Hepatocyte (in vitro differentiated cells): Measurements from ENCODE around the gene CLTA. TPM values are rescaled to one million over a fixed set of nuclear protein-coding genes. Genes with fewer than 3 reads are reported as not detected.

Experiments
- DNase-seq: peaks from one replicate; pipeline ENCODE4 v3.0.0-alpha.2; 2016; ENCODE audit warnings: low spot score
- H2AFZ ChIP-seq: fragments of 200-600 bp; sonication (generic); 2 replicates; pipeline ENCODE4 v1.6.0; 2016; ENCODE audit warnings: antibody characterized with exemption, mild to moderate bottlenecking
- H3K27ac ChIP-seq: fragments of 200-600 bp; sonication (generic); 2 replicates; pipeline ENCODE4 v1.5.1; 2016; ENCODE audit warnings: mild to moderate bottlenecking
- H3K27me3 ChIP-seq: fragments of 200-600 bp; sonication (generic); 2 replicates; pipeline ENCODE4 v1.6.1; 2016
- H3K36me3 ChIP-seq: fragments of 200-600 bp; sonication (generic); replicated peaks from 2 replicates; pipeline ENCODE4 v1.5.1; 2016; ENCODE audit warnings: low read depth; ENCODE audit not compliant: insufficient read depth
- H3K4me1 ChIP-seq: fragments of 200-600 bp; sonication (generic); 2 replicates; pipeline ENCODE4 v1.5.1; 2016; ENCODE audit warnings: mild to moderate bottlenecking, moderate library complexity; ENCODE audit not compliant: insufficient read depth
- H3K4me2 ChIP-seq: fragments of 200-600 bp; sonication (generic); 2 replicates; pipeline ENCODE4 v1.6.0; 2016
- H3K4me3 ChIP-seq: fragments of 200-600 bp; sonication (generic); 2 replicates; pipeline ENCODE4 v1.5.1; 2016; ENCODE audit warnings: mild to moderate bottlenecking
- H3K79me2 ChIP-seq: fragments of 200-600 bp; sonication (generic); 2 replicates; pipeline ENCODE4 v1.6.0; 2017; ENCODE audit warnings: mild to moderate bottlenecking
- H3K9me2 ChIP-seq: fragments of 200-600 bp; sonication (generic); replicated peaks from 2 replicates; pipeline ENCODE4 v1.6.0; 2017; ENCODE audit warnings: mild to moderate bottlenecking; ENCODE audit not compliant: insufficient read depth
- H3K9me3 ChIP-seq: fragments of 200-600 bp; sonication (generic); 2 replicates; pipeline ENCODE4 v1.5.1; 2016; ENCODE audit warnings: low read depth, mild to moderate bottlenecking
- H4K20me1 ChIP-seq: fragments of 200-600 bp; sonication (generic); 2 replicates; pipeline ENCODE4 v1.6.0; 2016; ENCODE audit warnings: mild to moderate bottlenecking; ENCODE audit not compliant: insufficient read depth, poor library complexity, severe bottlenecking
- CTCF ChIP-seq: fragments of 200-600 bp; sonication (generic); IDR thresholded peaks from 2 replicates; pipeline ENCODE4 v1.5.1; 2016; ENCODE audit warnings: antibody characterized with exemption, mild to moderate bottlenecking; ENCODE audit not compliant: poor library complexity
- EZH2 ChIP-seq: fragments of 200-600 bp; sonication (generic); IDR thresholded peaks from 2 replicates; pipeline ENCODE4 v1.6.1; 2016; ENCODE audit warnings: antibody characterized with exemption, mild to moderate bottlenecking, borderline replicate concordance
- EZH2phosphoT487 ChIP-seq: fragments of 200-600 bp; sonication (generic); IDR thresholded peaks from one replicate; pipeline ENCODE4 v1.6.1; 2018; ENCODE audit warnings: antibody characterized with exemption, mild to moderate bottlenecking, low read depth, moderate library complexity; ENCODE audit not compliant: unreplicated experiment, severe bottlenecking
- WGBS: methylation state at CpG from one replicate; pipeline ENCODE4 v1.1.6; 2016; ENCODE audit warnings: low lambda C conversion rate; ENCODE audit errors: missing lambda C conversion rate; 5-methylcytosine and 5-hydroxymethylcytosine counted together
- polyA plus RNA-seq: library from polyadenylated mRNA; unstranded; fragments of >200 nt; fragmentation: Nextera tagmentation; extraction: Ambion mirVana; gene quantifications from 2 replicates; pipeline ENCODE4 v1.2.1, GENCODE V29; 2016
- total RNA-seq: library from RNA; depleted of rRNA; stranded (reverse); fragments of >200 nt; gene quantifications from 2 replicates; pipeline ENCODE4 v1.2.3, GENCODE V29; 2014

Gene CLTA
- total and polyA plus RNA-seq, 2 experiments from 2014 or later = 283 to 317 TPM

- no peak overlapping the region for H3K4me2 ChIP-seq
- no peaks in the 10 kb centered on the region for H3K36me3 ChIP-seq
- DNase-seq = no peak
- H4K20me1 ChIP-seq = no peaks in the 10 kb centered on the region
- no peaks in the 10 kb centered on the region for H3K9me3 ChIP-seq
- H3K79me2 ChIP-seq = no peaks in the 10 kb centered on the region
- H3K27ac ChIP-seq = no peak overlapping the region
- H3K9me2 ChIP-seq = no peaks in the 10 kb centered on the region
- WGBS = 81% methylated on average over 12 of the region's 12 CpGs
- no peak overlapping the region for H2AFZ ChIP-seq
- peaks cover 10% of the 10 kb centered on the region for H3K27me3 ChIP-seq
- H3K4me3 ChIP-seq = no peak overlapping the region
- H3K4me1 ChIP-seq = peaks cover 2% of the 10 kb centered on the region
- no peak for TF ChIP-seq EZH2
Observed at GRCh38 chr9:36142510-36143244, 48.0 kb upstream of the CLTA start.

GRCh38 chr9:36143245-36143641 lies 47.5 kb upstream of the CLTA start:
- Histone ChIP-seq H3K9me3 (no peaks in the 10 kb centered on the region), H2AFZ (no peak overlapping the region), H3K27me3 (peaks cover 5% of the 10 kb centered on the region), H4K20me1 (no peaks in the 10 kb centered on the region), H3K79me2 (no peaks in the 10 kb centered on the region), H3K4me3 (no peak overlapping the region), H3K36me3 (no peaks in the 10 kb centered on the region), H3K4me2 (no peak overlapping the region), H3K27ac (no peak overlapping the region), H3K9me2 (no peaks in the 10 kb centered on the region), H3K4me1 (peaks cover 2% of the 10 kb centered on the region)
- 97% methylated on average over 13 of the region's 13 CpGs for WGBS
- TF ChIP-seq EZH2 (no peak), CTCF (no peak), EZH2phosphoT487 (no peak)
- DNase-seq = no peak

GRCh38 chr9:36144309-36145232 lies 46.1 kb upstream of the CLTA start:
- H3K4me2 ChIP-seq = no peak overlapping the region
- no peaks in the 10 kb centered on the region for H3K9me2 ChIP-seq
- TF ChIP-seq EZH2 (no peak), CTCF (no peak), EZH2phosphoT487 (no peak)
- H3K4me1 ChIP-seq = peaks cover 2% of the 10 kb centered on the region
- no peak overlapping the region for H3K4me3 ChIP-seq
- no peaks in the 10 kb centered on the region for H4K20me1 ChIP-seq
- no peaks in the 10 kb centered on the region for H3K9me3 ChIP-seq
- H3K79me2 ChIP-seq = no peaks in the 10 kb centered on the region
- no peak overlapping the region for H2AFZ ChIP-seq
- WGBS = 97% methylated on average over 12 of the region's 12 CpGs
- H3K27ac ChIP-seq = no peak overlapping the region
- no peaks in the 10 kb centered on the region for H3K27me3 ChIP-seq
- no peak for DNase-seq
- no peaks in the 10 kb centered on the region for H3K36me3 ChIP-seq

GRCh38 chr9:36145970-36146369 lies 44.8 kb upstream of the CLTA start:
- WGBS = 92% methylated on average over 4 of the region's 4 CpGs
- no peaks in the 10 kb centered on the region for H4K20me1 ChIP-seq
- H3K9me3 ChIP-seq = no peaks in the 10 kb centered on the region
- H3K4me3 ChIP-seq = no peak overlapping the region
- no peak for TF ChIP-seq EZH2phosphoT487
- no peak for TF ChIP-seq EZH2
- TF ChIP-seq CTCF = no peak
- H3K36me3 ChIP-seq = no peaks in the 10 kb centered on the region
- H3K27ac ChIP-seq = no peak overlapping the region
- no peak for DNase-seq
- H3K79me2 ChIP-seq = no peaks in the 10 kb centered on the region
- H3K4me1 ChIP-seq = peaks cover 2% of the 10 kb centered on the region
- H3K4me2 ChIP-seq = no peak overlapping the region
- H3K9me2 ChIP-seq = no peaks in the 10 kb centered on the region
- no peaks in the 10 kb centered on the region for H3K27me3 ChIP-seq
- no peak overlapping the region for H2AFZ ChIP-seq
